Skeletal muscle cell (primary cell): ENCODE data around the gene BRAF.
"Not testable (repeated sequence)": the region's sequence is repeated elsewhere in the genome, so short reads cannot be mapped to it uniquely, and the experiment has no call there.

Source experiments
- DNase-seq: peaks from one replicate; pipeline ENCODE4 v3.0.0-alpha.2; 2010; ENCODE audit warnings: low read depth
- H3K4me3 ChIP-seq: 2 replicates; pipeline ENCODE4 v1.5.1; 2011; ENCODE audit warnings: low read depth, mild to moderate bottlenecking, control low read depth, low read length, moderate library complexity

The BRAF gene

DNA sequence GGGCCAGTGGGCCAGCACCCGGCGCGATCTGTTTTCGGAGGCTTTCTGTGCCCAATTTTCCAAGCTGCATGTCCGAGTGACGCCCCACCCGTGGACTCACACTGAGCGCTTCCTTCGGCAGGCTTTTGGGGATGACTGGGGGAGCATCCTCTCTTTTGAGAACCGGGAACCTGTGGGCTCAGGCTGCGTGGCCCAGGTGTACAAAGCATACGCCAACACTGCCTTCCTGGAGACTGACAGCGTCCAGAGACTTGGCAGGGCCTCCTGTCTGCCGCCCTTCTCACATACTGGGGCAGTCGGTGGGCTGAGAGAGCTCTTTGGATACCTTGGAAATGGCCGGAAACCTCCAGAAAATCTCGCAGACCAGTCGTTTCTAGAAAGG lies 251.0 kb downstream of the BRAF start:
- no peak for DNase-seq
- peak overlapping the region; percentile 77 for H3K4me3 ChIP-seq

DNA sequence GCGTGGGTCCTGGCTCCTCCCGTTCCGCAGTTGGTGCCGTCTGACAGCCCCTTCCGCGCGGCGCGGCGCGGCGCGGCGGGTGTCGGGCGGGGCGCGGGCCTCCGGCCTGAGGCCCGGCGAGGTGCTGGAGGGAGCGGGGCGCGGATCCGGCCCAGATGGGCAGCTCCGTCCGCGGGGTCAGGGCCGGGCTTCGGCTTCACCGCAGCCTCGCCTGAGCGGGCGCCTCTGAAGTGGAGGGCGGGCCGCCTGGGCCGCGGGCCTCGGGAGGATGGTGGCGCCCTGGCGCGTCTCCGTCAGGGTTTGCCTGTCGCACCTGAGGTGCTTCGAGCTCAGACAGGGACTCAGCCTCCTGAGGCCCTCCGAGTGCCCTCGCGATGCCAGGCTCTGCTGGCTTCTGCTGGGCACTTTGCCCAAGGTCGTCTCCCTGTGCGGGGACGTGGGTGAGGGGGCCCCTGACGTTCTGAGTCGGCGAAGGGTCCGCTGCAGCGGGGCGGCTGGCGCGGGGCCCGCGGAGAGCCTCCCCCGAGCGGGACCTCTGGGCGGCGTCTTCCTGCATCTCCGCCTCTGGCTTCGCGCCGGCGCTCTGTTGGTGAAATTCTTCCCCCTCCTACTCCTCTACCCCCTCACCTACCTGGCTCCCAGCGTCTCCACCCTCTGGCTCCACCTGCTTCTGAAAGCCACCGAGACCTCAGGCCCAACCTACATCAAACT lies 251.5 kb downstream of the BRAF start:
- no peak for DNase-seq
- peak overlapping the region; percentile 77 for H3K4me3 ChIP-seq

DNA sequence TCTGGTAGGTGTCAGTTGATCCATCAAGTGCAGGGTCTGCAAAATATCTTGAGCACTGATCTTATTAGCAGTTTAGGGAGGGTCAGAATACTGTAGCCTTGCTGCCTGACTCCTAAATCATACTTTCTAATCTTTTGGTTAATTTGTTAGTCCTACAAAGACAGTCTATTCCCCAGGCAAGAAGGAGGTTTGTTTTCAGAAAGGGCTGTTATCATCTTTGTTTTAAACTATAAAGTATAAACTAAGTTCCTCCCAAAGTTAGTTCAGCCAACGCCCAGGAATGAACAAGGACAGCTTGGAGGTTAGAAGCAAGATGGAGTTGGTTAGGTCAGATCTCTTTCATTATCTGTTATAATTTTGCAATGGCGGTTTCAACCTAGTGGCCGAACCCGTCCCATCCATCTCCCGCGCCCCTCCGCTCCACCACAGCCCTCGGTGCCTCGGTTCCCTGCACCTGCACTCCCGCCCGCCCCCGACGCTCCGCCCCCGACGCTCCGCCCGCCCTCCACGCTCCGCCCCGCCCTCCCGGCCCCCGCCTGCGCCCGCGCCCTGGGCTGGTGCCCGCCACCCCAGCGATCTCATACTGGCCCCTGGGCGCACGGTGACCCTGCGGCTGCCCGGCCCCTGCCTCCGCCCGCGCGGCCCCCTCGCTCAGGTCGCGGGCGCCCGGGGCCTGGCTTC lies 252.2 kb downstream of the BRAF start, which contains the start of gene ADCK2:
TSS of gene ADCK2 (plus strand) at position 564 of the 681 bp plus-strand sequence. CDS start 386 bp downstream, outside the sequence.
- H3K4me3 ChIP-seq: peak within 1 kb of the TSS; percentile 77
- DNase-seq: no peak

DNA sequence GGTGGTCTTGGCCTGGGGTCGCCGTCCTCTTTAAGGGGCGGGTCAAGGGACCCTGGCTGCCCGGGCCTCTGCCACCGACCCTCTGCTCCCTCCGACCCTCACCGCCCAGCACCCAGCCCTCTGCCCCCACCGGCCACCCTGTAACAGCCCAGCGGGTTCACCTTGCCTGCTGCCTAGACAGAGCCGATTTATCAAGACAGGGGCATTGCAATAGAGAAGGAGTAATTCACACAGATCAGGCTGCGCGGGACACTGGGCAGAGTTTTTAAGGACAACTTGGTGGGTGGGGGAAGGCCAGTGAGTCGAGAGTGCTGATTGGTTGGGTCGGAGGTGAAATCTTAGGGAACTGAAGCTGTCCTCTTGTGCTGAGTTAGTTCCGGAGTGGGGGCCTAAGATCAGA lies 252.8 kb downstream of the BRAF start:
- H3K4me3 ChIP-seq: no peak overlapping the region
- DNase-seq: no peak

DNA sequence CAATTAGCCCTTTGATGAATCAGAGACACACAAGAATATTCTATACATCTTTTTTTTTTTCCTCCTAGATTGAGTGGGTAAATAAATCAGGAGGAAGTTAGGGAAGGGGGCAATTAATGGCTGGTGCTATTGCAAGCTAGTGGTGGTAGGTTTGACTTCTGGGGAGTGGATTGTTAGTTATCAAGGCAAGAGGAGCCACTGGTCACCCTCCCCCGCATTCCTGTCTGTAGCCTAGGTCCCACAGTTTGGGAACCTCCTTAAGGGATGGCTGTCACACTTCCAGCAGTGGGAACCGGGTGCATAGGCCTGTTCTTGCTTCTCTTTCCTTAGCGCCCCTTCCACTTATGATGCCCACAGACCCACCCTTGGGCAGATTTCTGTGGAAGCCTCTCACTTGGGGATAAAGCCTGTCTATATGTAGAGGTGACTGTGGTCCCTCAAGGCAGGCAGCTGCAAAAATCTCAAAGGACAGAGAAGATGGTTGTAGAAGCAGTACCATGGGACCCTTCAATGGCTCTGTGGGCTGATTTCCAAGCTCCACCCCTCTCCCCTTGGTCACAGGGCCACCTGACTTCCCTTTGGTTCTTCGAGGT lies 254.3 kb downstream of the BRAF start:
- no peak overlapping the region for H3K4me3 ChIP-seq
- no peak for DNase-seq

DNA sequence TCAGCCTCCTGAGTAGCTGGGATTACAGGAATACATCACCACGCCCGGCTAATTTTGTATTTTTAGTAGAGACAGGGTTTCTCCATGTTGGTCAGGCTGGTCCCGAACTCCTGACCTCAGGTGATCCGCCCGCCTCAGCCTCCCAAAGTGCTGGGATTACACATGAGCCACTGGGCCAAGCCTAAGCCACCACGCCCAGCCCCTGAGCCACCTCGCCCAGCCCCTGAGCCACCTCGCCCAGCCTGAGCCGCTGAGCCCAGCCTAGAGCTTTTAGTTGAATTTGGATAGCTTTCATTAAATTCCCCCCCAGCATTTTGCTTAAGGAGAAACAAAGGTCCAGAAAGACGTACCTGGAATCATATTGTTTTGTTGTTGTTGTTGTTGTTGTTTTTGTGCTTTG lies 254.9 kb downstream of the BRAF start:
- H3K4me3 ChIP-seq, DNase-seq: not testable (repeated sequence)

DNA sequence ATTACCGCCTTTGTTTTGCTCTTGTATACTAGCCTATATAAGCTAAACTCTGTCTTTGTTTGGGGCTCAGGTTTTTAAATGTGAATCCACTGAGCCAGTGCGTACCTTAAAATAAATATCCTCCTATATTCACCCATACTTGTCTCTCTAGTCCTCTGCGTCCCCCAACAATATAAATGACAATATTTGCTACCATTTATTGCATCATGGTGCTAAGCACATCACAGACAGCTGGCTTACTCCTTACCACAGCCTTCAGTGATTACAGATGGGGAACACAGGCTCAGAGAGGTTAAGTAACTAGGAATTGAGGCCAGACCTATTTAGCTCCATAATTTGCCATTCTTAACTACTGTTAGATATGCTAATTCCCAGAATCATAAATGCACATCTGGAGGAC lies 255.4 kb downstream of the BRAF start:
- DNase-seq: no peak
- no peak overlapping the region for H3K4me3 ChIP-seq
